GM18526 (cell line): ENCODE data around the gene STIM2.

Experiments used
- POLR2A ChIP-seq: IDR thresholded peaks from 3 replicates; pipeline ENCODE4 v1.6.1; 2011; ENCODE audit not compliant: insufficient read length; ENCODE audit errors: extremely low read depth

STIM2 gene

GRCh38 chr4:27010334-27010940, 149.8 kb downstream of the STIM2 start:
- no peak for TF ChIP-seq POLR2A

- TF ChIP-seq POLR2A: no peak
Measured at GRCh38 chr4:27011401-27011800, 150.8 kb downstream of the STIM2 start.

GRCh38 chr4:27013012-27013411, 152.4 kb downstream of the STIM2 start:
- TF ChIP-seq POLR2A: no peak

- TF ChIP-seq POLR2A: no peak
Measured at GRCh38 chr4:27016551-27016950, 155.9 kb downstream of the STIM2 start.

GRCh38 chr4:27017623-27018022, 157.0 kb downstream of the STIM2 start:
- TF ChIP-seq POLR2A: no peak

- TF ChIP-seq POLR2A: no peak
Measured at GRCh38 chr4:27018076-27018475, 157.4 kb downstream of the STIM2 start.

- TF ChIP-seq POLR2A: no peak
Measured at GRCh38 chr4:27018910-27019309, 158.3 kb downstream of the STIM2 start.

- no peak for TF ChIP-seq POLR2A
Measured at GRCh38 chr4:27019766-27020165, 159.1 kb downstream of the STIM2 start.

GRCh38 chr4:27020203-27020602, 159.6 kb downstream of the STIM2 start:
- no peak for TF ChIP-seq POLR2A

GRCh38 chr4:27020603-27021002, 160.0 kb downstream of the STIM2 start:
- TF ChIP-seq POLR2A: no peak

GRCh38 chr4:27022963-27023362, 162.3 kb downstream of the STIM2 start:
- TF ChIP-seq POLR2A: no peak

GRCh38 chr4:27023366-27023765, 162.7 kb downstream of the STIM2 start:
- TF ChIP-seq POLR2A: no peak

- TF ChIP-seq POLR2A: no peak
Measured at GRCh38 chr4:27024805-27025204, 164.2 kb downstream of the STIM2 start.

GRCh38 chr4:27027428-27027827, 166.8 kb downstream of the STIM2 start:
- TF ChIP-seq POLR2A: no peak

- TF ChIP-seq POLR2A: no peak
Measured at GRCh38 chr4:27040356-27040755, 179.7 kb downstream of the STIM2 start.

GRCh38 chr4:27042411-27042810, 181.8 kb downstream of the STIM2 start:
- TF ChIP-seq POLR2A: no peak

- TF ChIP-seq POLR2A: no peak
Measured at GRCh38 chr4:27043200-27043599, 182.6 kb downstream of the STIM2 start.
